ENCODE results near the gene MIP. TPM values are rescaled to one million over a fixed set of nuclear protein-coding genes. Genes with fewer than 3 reads are reported as not detected.

The MIP gene
- total and polyA plus RNA-seq, 2 donors (not counting 1 experiment from before 2014, with no cell fraction given): not detected

DNA sequence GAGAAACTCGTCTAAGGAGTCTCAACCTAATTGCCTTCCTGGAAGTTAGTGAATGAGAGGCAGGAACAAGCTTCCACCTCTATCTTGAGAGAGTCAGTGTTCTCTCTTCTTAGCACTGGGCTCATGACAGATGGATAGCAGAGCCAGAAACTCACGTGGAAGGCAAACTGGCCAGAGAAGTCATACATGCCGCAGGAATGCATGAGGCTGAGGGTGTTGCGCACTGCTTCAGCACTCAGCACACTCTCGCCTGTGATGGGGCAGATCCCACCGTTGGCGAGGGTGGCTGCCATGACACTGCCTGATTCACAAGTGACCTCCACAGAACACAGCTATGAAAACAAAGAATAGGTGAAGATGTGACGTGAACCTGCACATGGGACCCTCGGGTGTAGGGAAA is 19.9 kb upstream of the MIP start:
- H3K4me1 ChIP-seq (ENCODE audit: control insufficient read depth, extremely low read depth, insufficient read depth, low read length): peaks cover under 1% of the 10 kb centered on the region
- no peaks in the 10 kb centered on the region for H3K27me3 ChIP-seq (ENCODE audit: control insufficient read depth, insufficient read depth, low read length)
- H3K27ac ChIP-seq (ENCODE audit: insufficient read depth, low read length): no peak overlapping the region
- H3K9me3 ChIP-seq (ENCODE audit: control insufficient read depth, insufficient read depth, low read depth, low read length): no peaks in the 10 kb centered on the region
- TF ChIP-seq CTCF (conservative IDR thresholded peaks at IDR 0.05 in 1 of 2, IDR thresholded peaks at IDR 0.05 in 1 of 2; ENCODE audit: low read depth in 1 of 2, low read length in 2 of 2) (no peak), EZH2 (IDR thresholded peaks at IDR 0.05; ENCODE audit: low read length, missing control alignments) (no peak)
- H3K79me2 ChIP-seq (ENCODE audit: control insufficient read depth, insufficient read depth, low read length): peaks cover under 1% of the 10 kb centered on the region
- H4K20me1 ChIP-seq (ENCODE audit: control insufficient read depth, extremely low read depth, insufficient read depth, low read length): no peaks in the 10 kb centered on the region
- no peak overlapping the region for H3K9ac ChIP-seq (ENCODE audit: insufficient read depth, low read length)
- no peak overlapping the region for H2AFZ ChIP-seq (ENCODE audit: low read length)
- no peak overlapping the region for H3K4me3 ChIP-seq (replicated peaks in 1 of 4; ENCODE audit: control extremely low read depth in 1 of 4, insufficient read depth in 1 of 4, low read depth in 3 of 4, low read length in 4 of 4)
- DNase-seq (ENCODE audit: low read depth in 2 of 2): no peak
- H3K4me2 ChIP-seq (ENCODE audit: extremely low read depth, insufficient read depth, low read length): no peak overlapping the region
- no peaks in the 10 kb centered on the region for H3K36me3 ChIP-seq (ENCODE audit: control insufficient read depth, insufficient read depth, low read length)

DNA sequence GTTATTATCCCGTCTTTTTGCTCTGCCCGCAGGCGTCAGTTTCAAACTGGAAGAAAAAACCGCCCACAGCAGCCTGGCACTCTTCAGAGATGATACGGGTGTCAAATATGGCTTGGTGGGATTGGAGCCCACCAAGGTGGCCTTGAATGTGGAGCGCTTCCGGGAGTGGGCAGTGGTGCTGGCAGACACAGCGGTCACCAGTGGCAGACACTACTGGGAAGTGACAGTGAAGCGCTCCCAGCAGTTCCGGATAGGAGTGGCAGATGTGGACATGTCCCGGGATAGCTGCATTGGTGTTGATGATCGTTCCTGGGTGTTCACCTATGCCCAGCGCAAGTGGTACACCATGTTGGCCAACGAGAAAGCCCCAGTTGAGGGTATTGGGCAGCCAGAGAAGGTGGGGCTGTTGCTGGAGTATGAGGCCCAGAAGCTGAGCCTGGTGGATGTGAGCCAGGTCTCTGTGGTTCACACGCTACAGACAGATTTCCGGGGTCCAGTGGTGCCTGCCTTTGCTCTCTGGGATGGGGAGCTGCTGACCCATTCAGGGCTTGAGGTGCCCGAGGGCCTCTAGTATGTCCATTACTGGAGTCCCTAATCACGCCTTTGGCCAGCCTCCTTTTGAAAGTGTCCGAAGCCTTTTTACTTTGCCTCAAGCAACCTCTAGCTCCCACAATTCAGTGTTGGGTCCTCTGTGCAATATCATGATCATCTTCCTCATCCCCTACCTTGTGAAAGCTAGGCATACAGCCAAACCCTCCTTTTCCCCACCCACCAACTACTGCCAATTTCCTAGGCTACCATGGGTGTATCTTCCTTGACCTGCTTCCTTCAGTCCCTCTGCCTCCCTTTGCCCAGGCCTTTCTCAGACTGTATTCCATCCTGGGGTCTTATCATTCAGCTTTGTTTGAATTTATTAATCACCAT is 14.8 kb upstream of the MIP start:
- Histone ChIP-seq H3K4me3 (replicated peaks in 1 of 4; ENCODE audit: control extremely low read depth in 1 of 4, insufficient read depth in 1 of 4, low read depth in 3 of 4, low read length in 4 of 4) (peak overlapping the region; percentile 83 to 99 (median 93)), H2AFZ (ENCODE audit: low read length) (no peak overlapping the region), H3K79me2 (ENCODE audit: control insufficient read depth, insufficient read depth, low read length) (peaks cover 10% of the 10 kb centered on the region), H3K4me1 (ENCODE audit: control insufficient read depth, extremely low read depth, insufficient read depth, low read length) (peaks cover 4% of the 10 kb centered on the region), H3K4me2 (ENCODE audit: extremely low read depth, insufficient read depth, low read length) (peak overlapping the region; percentile 92), H3K27me3 (ENCODE audit: control insufficient read depth, insufficient read depth, low read length) (no peaks in the 10 kb centered on the region), H3K27ac (ENCODE audit: insufficient read depth, low read length) (peak overlapping the region; percentile 83), H3K36me3 (ENCODE audit: control insufficient read depth, insufficient read depth, low read length) (no peaks in the 10 kb centered on the region), H4K20me1 (ENCODE audit: control insufficient read depth, extremely low read depth, insufficient read depth, low read length) (no peaks in the 10 kb centered on the region), H3K9ac (ENCODE audit: insufficient read depth, low read length) (peak overlapping the region; percentile 74), H3K9me3 (ENCODE audit: control insufficient read depth, insufficient read depth, low read depth, low read length) (no peaks in the 10 kb centered on the region)
- no peak for DNase-seq (ENCODE audit: low read depth in 2 of 2)
- TF ChIP-seq CTCF (conservative IDR thresholded peaks at IDR 0.05 in 1 of 2, IDR thresholded peaks at IDR 0.05 in 1 of 2; ENCODE audit: low read depth in 1 of 2, low read length in 2 of 2): no peak
- TF ChIP-seq EZH2 (IDR thresholded peaks at IDR 0.05; ENCODE audit: low read length, missing control alignments): no peak

GRCh38 chr12:56468216-56469006 is 14.0 kb upstream of the MIP start, which contains the start of gene SPRYD4:
Gene SPRYD4, plus strand, starts transcription at chr12:56468578. Its CDS starts 14 bp downstream, at chr12:56468592.
- Histone ChIP-seq H2AFZ (ENCODE audit: low read length) (peak within 1 kb of the TSS; percentile 75), H3K79me2 (ENCODE audit: control insufficient read depth, insufficient read depth, low read length) (peaks cover 10% of the 10 kb centered on the region), H4K20me1 (ENCODE audit: control insufficient read depth, extremely low read depth, insufficient read depth, low read length) (no peaks in the 10 kb centered on the region), H3K27ac (ENCODE audit: insufficient read depth, low read length) (peak within 1 kb of the TSS; percentile 83), H3K36me3 (ENCODE audit: control insufficient read depth, insufficient read depth, low read length) (no peaks in the 10 kb centered on the region), H3K9ac (ENCODE audit: insufficient read depth, low read length) (peak within 1 kb of the TSS; percentile 74), H3K4me2 (ENCODE audit: extremely low read depth, insufficient read depth, low read length) (peak within 1 kb of the TSS; percentile 92), H3K4me3 (replicated peaks in 1 of 4; ENCODE audit: control extremely low read depth in 1 of 4, insufficient read depth in 1 of 4, low read depth in 3 of 4, low read length in 4 of 4) (peak within 1 kb of the TSS; percentile 83 to 99 (median 93)), H3K4me1 (ENCODE audit: control insufficient read depth, extremely low read depth, insufficient read depth, low read length) (peaks cover 4% of the 10 kb centered on the region), H3K27me3 (ENCODE audit: control insufficient read depth, insufficient read depth, low read length) (no peaks in the 10 kb centered on the region), H3K9me3 (ENCODE audit: control insufficient read depth, insufficient read depth, low read depth, low read length) (no peaks in the 10 kb centered on the region)
- TF ChIP-seq EZH2 (IDR thresholded peaks at IDR 0.05; ENCODE audit: low read length, missing control alignments) (no peak), CTCF (conservative IDR thresholded peaks at IDR 0.05 in 1 of 2, IDR thresholded peaks at IDR 0.05 in 1 of 2; ENCODE audit: low read depth in 1 of 2, low read length in 2 of 2) (peak; percentile 13 to 28)
- peak; percentile 90 to 92 for DNase-seq (ENCODE audit: low read depth in 2 of 2)
